Mucosa of rectum (tissue), 2 donors: Measurements from ENCODE around the gene LUZP1.

Experiments
- H3K27ac ChIP-seq, 2 donors: one replicate each; pipeline ENCODE4 v1.7.0; 2013; ENCODE audit warnings: inconsistent platforms in 2 of 2, low read depth in 2 of 2, low read length in 2 of 2
- H3K27me3 ChIP-seq, 2 donors: one replicate each; pipeline ENCODE4 v1.7.0; 2013; ENCODE audit warnings: low read length in 2 of 2; ENCODE audit not compliant: control insufficient read depth in 2 of 2, insufficient read depth in 2 of 2
- H3K36me3 ChIP-seq, 2 donors: one replicate each; pipeline ENCODE4 v1.7.0; 2013; ENCODE audit warnings: low read length in 2 of 2; ENCODE audit not compliant: control insufficient read depth in 2 of 2, insufficient read depth in 2 of 2
- H3K4me1 ChIP-seq, 2 donors: one replicate each; pipeline ENCODE4 v1.7.0; 2013; ENCODE audit warnings: low read length in 2 of 2, mild to moderate bottlenecking in 1 of 2; ENCODE audit not compliant: control insufficient read depth in 2 of 2, insufficient read depth in 2 of 2
- H3K4me3 ChIP-seq, 2 donors: one replicate each; pipeline ENCODE4 v1.7.0; 2013; ENCODE audit warnings: low read length in 2 of 2
- H3K9ac ChIP-seq, 2 donors: one replicate each; pipeline ENCODE4 v1.7.0; 2013; ENCODE audit warnings: low read length in 2 of 2, low read depth in 1 of 2, mild to moderate bottlenecking in 1 of 2
- H3K9me3 ChIP-seq, 2 donors: one replicate each; pipeline ENCODE4 v1.7.0; 2013; ENCODE audit warnings: low read length in 2 of 2; ENCODE audit not compliant: control insufficient read depth in 2 of 2
- donor health status: healthy.
- donor health status: Normal muscosa, but diverticular disease.

The LUZP1 gene

DNA sequence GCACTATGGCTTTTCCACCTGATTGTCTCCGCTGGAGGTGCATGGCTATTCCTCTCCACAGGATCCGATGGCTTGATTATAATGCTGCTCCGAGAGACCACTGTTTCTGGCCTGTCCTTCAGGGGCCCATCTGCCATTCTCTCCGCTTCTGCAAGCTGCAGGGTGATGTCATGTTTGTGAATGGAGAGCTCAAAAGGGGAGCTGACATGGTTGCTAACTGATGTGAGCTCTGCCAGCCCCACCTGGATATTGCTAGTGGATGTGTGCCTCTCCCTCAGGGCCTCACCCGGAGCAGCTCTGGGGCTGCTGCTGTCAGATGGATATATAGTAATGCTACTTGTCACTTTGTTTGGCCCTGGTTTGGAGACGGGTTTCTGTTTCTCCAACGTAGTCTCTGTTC is 77.1 kb downstream of the LUZP1 start:
- no peaks in the 10 kb centered on the region for H3K4me1 ChIP-seq
- no peak overlapping the region for H3K27ac ChIP-seq
- H3K9me3 ChIP-seq: no peaks in the 10 kb centered on the region
- H3K36me3 ChIP-seq: peaks cover 55 to 66% of the 10 kb centered on the region in 2 donors
- no peaks in the 10 kb centered on the region for H3K27me3 ChIP-seq
- H3K4me3 ChIP-seq: no peak overlapping the region
- H3K9ac ChIP-seq: no peak overlapping the region

DNA sequence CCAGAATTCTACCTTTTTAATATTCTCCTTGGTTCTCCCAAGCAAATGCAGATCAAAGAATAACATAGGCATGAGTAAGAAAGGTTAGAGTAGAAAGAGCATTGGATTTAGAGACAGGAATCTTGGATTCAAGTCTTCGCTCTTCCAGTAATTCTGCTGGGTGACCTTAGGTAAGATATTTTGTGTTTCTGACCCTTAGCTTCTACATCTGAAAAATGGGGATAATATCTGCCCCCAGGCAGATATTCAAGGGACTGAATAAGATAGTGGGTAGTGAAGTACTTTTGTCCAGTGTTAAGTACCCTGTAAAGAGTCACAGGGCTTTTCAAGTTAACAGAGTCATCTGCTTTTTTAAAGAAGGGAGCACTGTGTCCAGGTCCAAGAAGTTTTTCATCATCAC is 78.6 kb downstream of the LUZP1 start:
- Histone ChIP-seq H3K27ac (no peak overlapping the region), H3K9ac (no peak overlapping the region), H3K4me1 (no peaks in the 10 kb centered on the region), H3K9me3 (no peaks in the 10 kb centered on the region), H3K4me3 (no peak overlapping the region), H3K27me3 (no peaks in the 10 kb centered on the region), H3K36me3 (peaks cover 66 to 77% of the 10 kb centered on the region in 2 donors)

DNA sequence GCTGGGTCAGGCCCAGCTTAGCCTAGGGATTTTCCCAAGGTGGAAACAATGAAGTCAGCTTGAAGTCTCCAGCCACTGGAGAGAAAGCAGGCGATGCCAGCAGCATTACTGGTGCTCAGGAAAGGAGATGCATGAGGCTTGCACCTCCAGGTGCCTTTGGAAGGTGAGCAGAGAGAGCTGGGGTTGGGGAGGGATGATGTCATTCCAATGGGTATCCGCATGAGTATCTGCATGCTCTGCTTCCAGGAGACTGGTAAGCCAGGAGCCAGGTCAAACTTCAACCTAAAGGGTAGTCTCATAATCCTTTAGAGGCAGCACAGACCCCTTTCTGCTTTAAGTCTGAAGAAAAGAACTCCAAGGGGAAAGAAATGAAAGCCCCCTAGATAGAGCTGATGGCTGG is 80.6 kb downstream of the LUZP1 start:
- H3K9ac ChIP-seq: no peak overlapping the region
- H3K9me3 ChIP-seq: no peaks in the 10 kb centered on the region
- no peak overlapping the region for H3K27ac ChIP-seq
- no peak overlapping the region for H3K4me3 ChIP-seq
- no peaks in the 10 kb centered on the region for H3K27me3 ChIP-seq
- H3K36me3 ChIP-seq: peaks cover 77 to 81% of the 10 kb centered on the region in 2 donors
- no peaks in the 10 kb centered on the region for H3K4me1 ChIP-seq

DNA sequence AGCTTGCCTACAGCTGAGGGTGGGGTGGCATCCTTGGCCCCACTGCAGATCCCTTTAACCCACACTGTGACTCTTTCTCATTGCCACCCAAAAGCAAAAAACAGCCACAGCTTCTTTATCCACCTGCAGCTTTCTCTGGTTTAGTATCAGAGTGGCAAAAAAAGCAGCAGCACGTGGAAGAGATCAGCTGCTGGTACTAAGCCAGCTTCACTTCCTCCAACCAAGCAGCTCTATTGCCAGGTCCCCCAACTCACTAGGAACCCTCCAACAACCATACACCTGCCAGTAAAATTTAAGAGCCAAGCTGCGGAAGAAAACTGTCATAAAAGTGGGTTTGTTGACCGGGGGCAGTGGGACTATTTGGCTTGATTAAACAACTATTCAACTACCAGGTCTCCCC is 83.0 kb downstream of the LUZP1 start:
- Histone ChIP-seq H3K27me3 (no peaks in the 10 kb centered on the region), H3K9ac (no peak overlapping the region), H3K27ac (no peak overlapping the region), H3K36me3 (peaks cover 77 to 80% of the 10 kb centered on the region in 2 donors), H3K4me3 (no peak overlapping the region), H3K4me1 (no peaks in the 10 kb centered on the region), H3K9me3 (no peaks in the 10 kb centered on the region)

DNA sequence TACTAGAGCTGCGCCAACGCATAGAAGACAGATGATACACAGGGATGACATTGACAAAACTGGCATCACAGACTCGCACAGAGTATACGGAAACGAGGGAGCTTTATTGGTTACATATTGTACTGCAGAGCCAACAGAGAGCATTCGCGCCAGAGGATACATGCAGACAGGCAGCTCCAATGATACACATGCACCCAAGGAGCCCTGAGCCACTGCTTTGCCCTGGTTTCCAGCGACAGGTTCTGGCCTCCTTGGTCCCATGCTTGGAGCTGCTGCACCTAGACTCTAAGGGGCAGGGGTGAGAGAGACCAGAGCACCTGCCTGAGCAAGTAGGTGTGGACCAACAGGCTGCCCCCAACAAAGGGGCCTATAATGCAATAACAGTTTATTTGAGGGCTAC is 83.8 kb downstream of the LUZP1 start:
- Histone ChIP-seq H3K9me3 (no peaks in the 10 kb centered on the region), H3K27me3 (no peaks in the 10 kb centered on the region), H3K36me3 (peaks cover 79 to 84% of the 10 kb centered on the region in 2 donors), H3K27ac (no peak overlapping the region), H3K4me3 (no peak overlapping the region), H3K4me1 (no peaks in the 10 kb centered on the region), H3K9ac (no peak overlapping the region)

DNA sequence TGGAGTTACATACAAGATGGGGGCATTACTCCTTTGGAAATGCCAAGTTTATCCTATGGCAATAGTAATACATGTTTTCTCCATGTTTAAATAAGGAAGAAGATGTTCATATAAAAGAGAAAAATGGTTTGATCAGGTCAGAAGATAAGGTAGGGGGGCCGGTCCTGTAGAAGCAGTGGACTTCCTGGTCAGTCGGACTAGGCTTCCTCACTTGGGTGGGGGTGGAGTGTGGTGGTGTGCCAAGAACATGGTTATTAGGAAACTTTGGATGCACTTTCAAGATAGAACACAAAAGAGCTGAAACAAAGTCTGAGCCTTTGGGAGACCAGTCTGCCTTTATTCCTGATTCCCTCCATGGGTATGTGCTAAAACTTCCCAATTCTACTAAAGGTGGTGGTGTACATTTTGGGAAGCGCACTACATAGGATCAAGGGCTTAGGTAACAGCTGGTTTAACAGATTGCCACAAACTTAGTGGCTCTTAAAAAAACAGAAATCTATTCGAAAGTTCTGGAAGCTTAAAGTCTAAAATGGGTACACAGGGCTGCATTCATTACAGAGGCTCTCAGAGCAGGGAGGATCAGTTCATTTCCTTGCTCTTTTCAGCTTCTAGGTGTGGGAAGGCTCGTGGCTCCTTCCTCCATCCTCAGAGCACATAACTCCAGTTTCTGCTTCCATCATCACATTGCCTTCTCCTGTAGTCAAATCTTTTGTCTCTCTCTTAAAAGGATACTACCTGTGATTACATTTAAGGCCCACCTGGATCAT is 84.8 kb downstream of the LUZP1 start:
- no peaks in the 10 kb centered on the region for H3K27me3 ChIP-seq
- H3K9me3 ChIP-seq: no peaks in the 10 kb centered on the region
- peaks cover 83 to 89% of the 10 kb centered on the region in 2 donors for H3K36me3 ChIP-seq
- no peak overlapping the region for H3K27ac ChIP-seq
- H3K4me3 ChIP-seq: no peak overlapping the region
- H3K4me1 ChIP-seq: no peaks in the 10 kb centered on the region
- no peak overlapping the region for H3K9ac ChIP-seq

DNA sequence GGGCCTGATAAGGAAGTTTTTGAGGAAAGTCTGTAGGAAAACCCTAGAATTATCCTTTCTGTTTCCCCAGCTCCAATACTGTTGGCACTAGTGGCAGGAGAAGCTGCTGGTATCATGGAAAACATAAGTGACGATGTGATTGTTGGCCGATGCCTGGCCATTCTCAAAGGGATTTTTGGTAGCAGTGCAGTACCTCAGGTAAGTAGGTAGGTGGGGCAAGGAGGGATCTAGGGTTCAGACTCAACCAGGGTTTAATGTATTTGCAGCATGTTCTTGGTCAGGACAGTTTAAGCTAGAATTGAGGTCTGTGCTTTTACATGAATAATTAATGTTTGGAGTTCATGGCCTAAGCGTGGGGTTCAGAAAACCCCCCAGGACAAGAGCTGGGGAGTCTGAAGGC is 87.3 kb downstream of the LUZP1 start:
- Histone ChIP-seq H3K27ac (no peak overlapping the region), H3K27me3 (no peaks in the 10 kb centered on the region), H3K36me3 (peaks cover 79 to 85% of the 10 kb centered on the region in 2 donors), H3K4me1 (no peaks in the 10 kb centered on the region), H3K9ac (no peak overlapping the region), H3K9me3 (no peaks in the 10 kb centered on the region), H3K4me3 (no peak overlapping the region)

DNA sequence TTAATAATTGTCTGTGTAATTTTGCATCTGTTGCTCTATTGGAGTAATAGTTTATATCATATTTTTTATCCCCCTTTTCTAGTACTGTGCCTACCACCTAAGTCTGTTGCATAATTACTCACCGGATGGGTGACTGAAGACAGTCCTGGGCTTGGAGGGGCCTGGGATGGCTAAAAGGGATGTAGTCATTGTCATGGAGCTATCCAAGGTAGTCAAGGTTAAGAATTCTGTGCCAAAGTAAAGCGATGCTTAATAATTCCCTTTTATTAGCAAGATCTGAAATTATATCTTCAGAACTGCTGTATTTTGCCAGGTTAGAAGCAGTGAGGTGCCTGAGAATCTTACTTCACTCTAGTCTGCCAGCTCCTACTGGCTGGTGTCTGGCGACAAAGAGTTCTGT is 87.8 kb downstream of the LUZP1 start:
- Histone ChIP-seq H3K27ac (no peak overlapping the region), H3K27me3 (no peaks in the 10 kb centered on the region), H3K4me1 (no peaks in the 10 kb centered on the region), H3K36me3 (peaks cover 75 to 81% of the 10 kb centered on the region in 2 donors), H3K9me3 (no peaks in the 10 kb centered on the region), H3K9ac (no peak overlapping the region), H3K4me3 (no peak overlapping the region)

DNA sequence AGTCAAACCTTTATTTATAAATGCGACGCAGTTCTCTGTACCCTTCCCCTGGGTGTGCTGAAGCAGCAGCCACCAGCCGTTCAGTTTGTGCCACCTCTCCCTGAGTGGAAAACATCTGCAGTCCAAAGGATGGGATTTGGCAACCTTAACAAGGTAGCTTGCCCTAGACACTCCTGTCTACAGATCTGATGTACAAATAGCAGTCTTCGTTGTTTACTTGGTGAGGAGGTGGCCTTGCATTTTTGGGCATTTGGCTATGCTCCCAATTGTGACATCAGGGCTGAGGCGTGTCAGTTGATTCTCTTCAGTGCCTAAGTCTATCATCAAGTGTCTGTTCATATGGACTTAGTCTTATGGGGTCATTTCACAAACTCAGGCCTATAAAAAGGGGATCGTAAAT is 89.6 kb downstream of the LUZP1 start:
- no peak overlapping the region for H3K4me3 ChIP-seq
- H3K9me3 ChIP-seq: no peaks in the 10 kb centered on the region
- no peaks in the 10 kb centered on the region for H3K27me3 ChIP-seq
- no peaks in the 10 kb centered on the region for H3K4me1 ChIP-seq
- H3K27ac ChIP-seq: no peak overlapping the region
- peaks cover 62 to 69% of the 10 kb centered on the region in 2 donors for H3K36me3 ChIP-seq
- no peak overlapping the region for H3K9ac ChIP-seq

DNA sequence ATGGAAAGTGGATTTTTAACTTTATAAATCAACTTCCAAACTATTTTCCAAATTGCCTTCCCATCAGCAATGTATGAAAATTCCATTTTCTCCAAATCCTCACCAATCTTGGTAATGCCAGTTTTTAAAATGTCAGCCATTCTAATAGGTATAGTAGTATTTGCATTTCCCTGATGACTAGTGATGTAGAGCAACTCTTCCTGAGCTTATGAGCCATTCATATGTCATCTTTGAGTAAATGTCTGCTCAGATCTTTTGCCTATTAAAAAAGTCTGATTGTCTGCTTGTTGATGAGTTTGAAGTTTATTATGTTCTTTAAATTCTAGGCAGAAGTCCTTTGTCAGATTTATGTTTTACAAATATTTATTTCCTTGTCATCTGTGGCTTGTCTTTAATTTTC is 94.6 kb downstream of the LUZP1 start:
- no peaks in the 10 kb centered on the region for H3K27me3 ChIP-seq
- no peak overlapping the region for H3K27ac ChIP-seq
- H3K9me3 ChIP-seq: no peaks in the 10 kb centered on the region
- H3K9ac ChIP-seq: no peak overlapping the region
- no peaks in the 10 kb centered on the region for H3K4me1 ChIP-seq
- H3K36me3 ChIP-seq: peaks cover 46 to 48% of the 10 kb centered on the region in 2 donors
- H3K4me3 ChIP-seq: no peak overlapping the region
